Bone marrow (tissue), 2 donors: ENCODE results near the gene PRKAR1A.

Experiments
- DNase-seq, 2 donors: peaks; one replicate each; lab custom pipeline; 2025; lab: John Stamatoyannopoulos, UW

The PRKAR1A gene

GRCh38 chr17:68600067-68600930, 88.1 kb downstream of the PRKAR1A start:
- DNase-seq: peak in 1 of 2 donors; percentile 29
